Bronchial epithelial cell (primary cell): ENCODE data around the gene LAMA1. TPM values are rescaled to one million over a fixed set of nuclear protein-coding genes. Genes with fewer than 3 reads are reported as not detected.

Source experiments
- DNase-seq: peaks from one replicate; pipeline ENCODE4 v3.0.0-alpha.2; 2010; ENCODE audit warnings: low read depth
- FAIRE-seq: peaks from 2 replicates; lab custom pipeline; 2011; peaks lifted over from hg19 to GRCh38; lab: Jason Lieb, UNC
- H3K27me3 ChIP-seq: 2 replicates; pipeline ENCODE4 v1.5.1; 2011; ENCODE audit warnings: low read length; ENCODE audit not compliant: control insufficient read depth, insufficient read depth
- H3K36me3 ChIP-seq: 2 replicates; pipeline ENCODE4 v1.5.1; 2011; ENCODE audit warnings: low read length; ENCODE audit not compliant: control insufficient read depth, insufficient read depth
- H3K4me3 ChIP-seq: 2 replicates; pipeline ENCODE4 v1.5.1; 2011; ENCODE audit warnings: mild to moderate bottlenecking, low read depth, low read length, control low read depth
- total RNA-seq: library from RNA; depleted of rRNA; stranded (reverse); fragments of >200 nt; gene quantifications from 2 replicates; pipeline ENCODE4 v1.2.1, GENCODE V29; 2014
- TF ChIP-seq, protein P1 (sequence below): IDR thresholded peaks from 2 replicates; pipeline ENCODE4 v1.5.1; 2011; ENCODE audit warnings: mild to moderate bottlenecking, moderate library complexity, low read length, control low read depth, inconsistent platforms; ENCODE audit not compliant: insufficient read depth, severe bottlenecking

Gene LAMA1
- total RNA-seq, 1 donor from 2014 or later = 1.8 TPM

DNA sequence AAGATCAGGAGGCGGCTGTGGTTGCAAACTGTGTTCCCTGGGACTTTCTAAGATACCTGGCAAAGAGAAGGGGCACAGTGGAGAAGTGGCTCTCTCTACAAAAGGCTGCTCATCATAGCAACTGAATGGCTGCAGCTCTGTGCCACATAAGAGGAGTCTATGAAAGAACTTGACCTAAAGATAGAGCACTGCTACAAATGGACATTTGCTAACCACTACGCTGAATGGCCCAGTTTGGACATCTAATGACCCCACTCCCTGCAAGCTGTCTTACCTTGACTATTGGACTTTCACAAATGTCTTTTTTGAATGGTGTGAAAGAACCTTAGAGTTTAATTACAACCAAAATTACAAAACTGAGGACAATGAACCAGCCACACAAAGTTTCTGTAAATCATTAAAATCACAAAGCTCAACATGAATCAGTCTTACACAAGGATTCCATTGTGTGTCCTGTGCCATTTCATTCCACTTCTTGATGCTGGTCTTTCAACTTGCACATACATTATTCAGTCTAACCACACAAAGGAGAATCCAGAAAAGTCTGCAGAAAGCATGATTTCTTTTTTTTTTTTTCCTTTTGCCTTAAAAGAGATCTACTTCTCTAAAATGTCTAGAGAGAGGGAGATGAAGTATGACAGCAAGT is 154.0 kb downstream of the LAMA1 start:
- Histone ChIP-seq H3K27me3 (no peaks in the 10 kb centered on the region), H3K4me3 (no peak overlapping the region), H3K36me3 (no peaks in the 10 kb centered on the region)
- no peak for DNase-seq
- TF ChIP-seq, protein P1, sequence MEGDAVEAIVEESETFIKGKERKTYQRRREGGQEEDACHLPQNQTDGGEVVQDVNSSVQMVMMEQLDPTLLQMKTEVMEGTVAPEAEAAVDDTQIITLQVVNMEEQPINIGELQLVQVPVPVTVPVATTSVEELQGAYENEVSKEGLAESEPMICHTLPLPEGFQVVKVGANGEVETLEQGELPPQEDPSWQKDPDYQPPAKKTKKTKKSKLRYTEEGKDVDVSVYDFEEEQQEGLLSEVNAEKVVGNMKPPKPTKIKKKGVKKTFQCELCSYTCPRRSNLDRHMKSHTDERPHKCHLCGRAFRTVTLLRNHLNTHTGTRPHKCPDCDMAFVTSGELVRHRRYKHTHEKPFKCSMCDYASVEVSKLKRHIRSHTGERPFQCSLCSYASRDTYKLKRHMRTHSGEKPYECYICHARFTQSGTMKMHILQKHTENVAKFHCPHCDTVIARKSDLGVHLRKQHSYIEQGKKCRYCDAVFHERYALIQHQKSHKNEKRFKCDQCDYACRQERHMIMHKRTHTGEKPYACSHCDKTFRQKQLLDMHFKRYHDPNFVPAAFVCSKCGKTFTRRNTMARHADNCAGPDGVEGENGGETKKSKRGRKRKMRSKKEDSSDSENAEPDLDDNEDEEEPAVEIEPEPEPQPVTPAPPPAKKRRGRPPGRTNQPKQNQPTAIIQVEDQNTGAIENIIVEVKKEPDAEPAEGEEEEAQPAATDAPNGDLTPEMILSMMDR = no peak
- no peak for FAIRE-seq

DNA sequence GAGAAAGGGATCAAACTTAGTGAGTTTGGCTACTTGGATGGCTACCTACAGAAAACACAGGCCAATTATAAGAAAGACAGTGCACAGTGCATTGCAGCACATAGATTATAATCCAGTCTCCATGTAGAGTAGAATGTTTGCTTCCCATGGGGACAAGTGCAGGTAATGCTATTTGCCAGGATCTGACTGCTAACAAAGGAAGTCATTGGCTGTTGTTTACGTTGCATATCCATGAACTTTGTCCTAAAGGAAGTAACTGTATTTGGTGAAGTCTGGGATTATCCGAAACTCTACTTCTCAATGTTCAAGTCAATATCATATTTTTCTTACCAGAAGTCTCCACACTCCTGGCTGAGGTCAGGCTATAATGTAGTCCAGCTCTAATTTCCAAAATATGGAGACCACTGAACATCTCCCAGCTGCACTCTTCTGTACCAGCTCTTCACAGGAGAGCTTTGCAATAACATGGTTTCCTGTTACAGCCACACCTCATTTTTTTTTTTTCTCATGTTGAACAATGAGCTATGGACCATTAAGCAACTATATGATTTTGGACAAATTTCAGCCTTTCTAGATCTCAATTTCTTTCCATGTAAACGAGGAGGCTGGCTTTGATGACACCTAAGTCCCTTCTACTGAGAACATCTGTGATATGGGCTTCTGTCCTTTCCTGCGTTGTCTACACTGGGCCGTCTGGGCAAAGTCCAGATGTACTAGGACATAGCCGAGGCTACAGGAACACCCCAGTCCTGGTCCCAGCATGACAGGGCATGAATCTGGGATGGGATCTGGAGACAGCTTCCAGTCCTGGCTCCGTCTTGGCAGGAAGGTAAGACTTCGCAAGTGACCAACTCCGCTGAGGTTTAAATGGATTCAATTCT is 154.8 kb downstream of the LAMA1 start:
- Histone ChIP-seq H3K36me3 (no peaks in the 10 kb centered on the region), H3K4me3 (no peak overlapping the region), H3K27me3 (no peaks in the 10 kb centered on the region)
- TF ChIP-seq, protein P1 = no peak
- DNase-seq (no peak), FAIRE-seq (no peak)

DNA sequence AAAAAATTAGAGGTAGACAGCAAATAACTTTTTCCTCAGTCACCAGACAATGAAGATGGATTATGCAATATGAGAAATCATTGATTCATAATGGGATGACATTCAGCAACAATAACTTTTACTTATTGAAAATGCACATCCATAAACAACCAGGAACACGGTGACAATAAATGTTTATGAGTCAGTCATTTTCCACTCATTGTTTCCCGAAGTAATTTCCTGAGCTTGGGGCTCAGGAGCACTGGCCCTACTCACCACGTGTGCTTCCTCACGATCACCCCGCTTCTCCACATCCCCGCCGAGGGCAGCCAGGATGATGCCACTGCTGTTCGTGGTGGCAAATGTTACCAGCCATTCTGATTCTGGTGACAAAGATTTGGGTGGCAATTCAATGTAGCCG is 156.3 kb downstream of the LAMA1 start:
- TF ChIP-seq, protein P1 = no peak
- FAIRE-seq (no peak), DNase-seq (peak; percentile 19)
- Histone ChIP-seq H3K27me3 (no peaks in the 10 kb centered on the region), H3K4me3 (no peak overlapping the region), H3K36me3 (no peaks in the 10 kb centered on the region)

DNA sequence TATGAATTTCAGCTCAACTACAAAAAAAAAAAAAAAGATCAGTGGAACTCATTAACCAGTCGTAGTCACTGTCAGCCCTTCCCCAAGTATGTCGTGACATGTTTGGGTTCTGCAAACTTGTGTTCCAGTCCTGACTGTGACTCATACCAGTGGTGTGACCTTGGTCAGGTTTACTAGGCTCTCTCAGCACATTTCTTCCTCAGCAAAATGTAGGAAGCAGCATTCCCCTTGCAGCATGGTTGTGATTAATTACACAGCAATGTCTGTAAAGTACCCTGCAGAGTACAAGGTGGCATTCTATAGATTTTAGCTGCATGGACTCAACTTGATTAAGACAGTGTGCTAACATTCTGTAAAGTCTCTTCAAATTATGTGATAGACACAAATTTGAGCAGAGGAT is 156.9 kb downstream of the LAMA1 start:
- FAIRE-seq (no peak), DNase-seq (peak; percentile 83)
- H3K36me3 ChIP-seq = no peaks in the 10 kb centered on the region
- TF ChIP-seq, protein P1 = no peak
- no peaks in the 10 kb centered on the region for H3K27me3 ChIP-seq
- no peak overlapping the region for H3K4me3 ChIP-seq

DNA sequence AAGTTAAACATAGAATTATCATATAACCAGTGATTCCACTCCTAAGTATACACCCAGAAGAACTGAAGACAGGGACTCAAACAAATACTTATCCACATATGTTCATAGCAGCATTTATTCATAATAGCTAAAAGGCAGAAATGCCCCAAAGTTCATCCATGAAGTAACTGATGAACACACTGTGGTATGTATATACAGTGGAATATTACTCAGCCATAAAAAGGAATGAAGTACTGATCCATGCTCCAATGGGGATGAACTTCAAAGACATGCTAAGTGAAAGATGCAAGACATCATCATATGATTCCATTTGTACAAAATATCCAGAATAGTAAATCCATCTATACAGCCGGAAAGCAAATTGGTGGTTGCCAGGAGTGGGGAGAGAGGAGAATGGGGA is 157.5 kb downstream of the LAMA1 start:
- TF ChIP-seq, protein P1 = no peak
- H3K36me3 ChIP-seq = no peaks in the 10 kb centered on the region
- H3K27me3 ChIP-seq = no peaks in the 10 kb centered on the region
- no peak overlapping the region for H3K4me3 ChIP-seq
- FAIRE-seq (no peak), DNase-seq (no peak)
